DMS153 treated with DMSO at 0.1 percent for 48 hours (cell line): ENCODE data around the gene EXOC4.
"Not testable (repeated sequence)": the region's sequence is repeated elsewhere in the genome, so short reads cannot be mapped to it uniquely, and the experiment has no call there.

ENCODE experiments used
- DNase-seq: peaks from one replicate; lab custom pipeline; 2025; ENCODE audit not compliant: unreplicated experiment; lab: John Stamatoyannopoulos, UW

Gene EXOC4

DNA sequence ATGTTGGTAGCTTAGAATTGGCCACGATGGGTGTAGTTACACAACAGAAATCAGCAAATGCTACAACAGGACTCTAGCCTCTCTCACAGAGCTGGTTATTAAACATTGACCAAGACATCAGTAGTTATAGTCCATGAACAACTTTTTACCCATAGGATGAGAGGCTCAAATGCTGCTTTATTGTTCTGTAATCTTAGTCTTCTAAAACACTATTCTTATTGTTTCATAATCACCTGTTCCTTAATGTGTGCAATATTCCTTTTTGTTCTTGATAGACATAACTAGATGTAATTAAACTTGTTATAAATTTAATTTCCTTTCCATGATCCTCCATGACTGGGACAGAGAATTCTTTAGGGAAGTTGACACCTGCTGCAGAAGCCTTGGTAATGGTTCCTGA lies 356.9 kb downstream of the EXOC4 start:
- DNase-seq: no peak

DNA sequence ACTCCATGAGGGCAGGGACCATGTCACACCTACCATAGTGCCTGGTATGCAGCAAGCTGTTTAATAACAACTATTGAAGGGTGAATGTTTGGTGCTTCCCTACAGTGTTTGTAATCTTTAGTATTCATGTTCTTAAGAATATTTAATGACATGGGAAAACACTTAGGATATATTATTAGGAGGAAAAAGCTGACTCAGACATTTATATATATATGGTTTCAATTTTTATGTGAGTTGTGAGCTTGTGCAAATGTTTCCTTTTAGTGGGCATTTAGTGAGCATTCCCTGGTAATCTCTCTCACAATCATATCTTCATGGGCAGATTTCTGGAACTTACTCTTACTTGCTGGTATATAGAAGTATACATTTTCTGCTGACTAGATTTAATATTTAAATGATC lies 359.1 kb downstream of the EXOC4 start:
- no peak for DNase-seq

DNA sequence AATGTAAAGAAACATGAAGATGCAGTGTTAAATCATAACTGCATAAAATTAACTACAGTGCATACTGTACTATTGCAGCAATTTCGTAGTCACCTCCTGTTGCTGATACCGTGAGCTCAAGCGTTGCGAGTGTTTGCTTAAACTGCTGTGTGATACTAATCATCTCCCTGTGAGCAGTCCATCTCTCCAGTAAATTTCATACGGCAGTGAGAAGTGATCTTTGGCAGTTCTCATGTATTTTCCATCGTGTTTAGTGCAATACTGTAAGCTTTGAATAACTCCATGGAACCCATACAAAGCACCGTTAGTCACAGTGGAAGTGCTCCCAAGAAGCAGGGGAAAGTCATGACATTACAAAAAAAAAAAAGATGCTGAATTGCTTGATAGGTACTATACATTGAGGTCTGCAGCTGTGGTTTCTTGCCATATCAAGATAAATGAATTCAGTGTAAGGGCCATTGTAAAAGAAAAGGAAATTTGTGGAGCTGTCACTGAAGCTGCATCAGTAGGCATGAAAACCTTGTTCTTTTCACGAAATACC lies 360.4 kb downstream of the EXOC4 start:
- no peak for DNase-seq

DNA sequence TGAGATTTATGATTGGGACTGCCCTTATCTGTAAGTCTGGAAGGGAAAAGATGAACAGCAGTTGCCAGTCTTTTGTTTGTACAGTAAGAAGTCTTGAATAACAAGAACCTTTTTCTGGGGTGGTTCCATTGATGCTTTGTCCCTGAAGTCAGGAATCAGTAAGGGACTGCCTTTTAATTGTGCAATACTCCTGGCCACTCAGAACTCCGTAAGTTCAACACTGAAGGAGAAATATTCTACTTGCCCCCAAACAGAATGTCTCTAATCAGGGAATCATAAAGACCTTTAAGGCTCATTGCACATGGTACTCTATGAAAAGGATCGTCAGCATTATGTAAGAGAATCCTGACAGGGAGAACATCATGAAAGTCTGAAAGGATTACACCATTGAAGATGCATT lies 361.4 kb downstream of the EXOC4 start:
- no peak for DNase-seq

DNA sequence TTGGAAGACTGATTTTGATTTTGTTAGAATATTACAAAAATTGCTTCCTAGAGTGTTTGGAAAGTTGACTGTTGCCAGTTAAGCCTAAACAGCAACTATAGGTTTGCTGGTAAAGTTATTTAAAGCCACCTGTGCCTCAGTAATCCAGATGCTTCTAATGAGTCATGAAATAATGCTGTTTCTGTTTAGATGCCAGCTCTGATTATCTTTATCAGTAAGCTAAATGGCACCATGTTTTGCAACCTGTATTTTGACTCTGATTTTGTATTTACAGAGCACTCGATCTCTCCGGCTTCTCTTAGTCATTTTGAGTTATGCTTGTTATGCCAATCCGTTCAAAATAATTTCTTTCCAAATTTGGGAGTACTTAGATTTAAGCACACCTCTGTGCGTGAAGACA lies 366.1 kb downstream of the EXOC4 start:
- DNase-seq: no peak

DNA sequence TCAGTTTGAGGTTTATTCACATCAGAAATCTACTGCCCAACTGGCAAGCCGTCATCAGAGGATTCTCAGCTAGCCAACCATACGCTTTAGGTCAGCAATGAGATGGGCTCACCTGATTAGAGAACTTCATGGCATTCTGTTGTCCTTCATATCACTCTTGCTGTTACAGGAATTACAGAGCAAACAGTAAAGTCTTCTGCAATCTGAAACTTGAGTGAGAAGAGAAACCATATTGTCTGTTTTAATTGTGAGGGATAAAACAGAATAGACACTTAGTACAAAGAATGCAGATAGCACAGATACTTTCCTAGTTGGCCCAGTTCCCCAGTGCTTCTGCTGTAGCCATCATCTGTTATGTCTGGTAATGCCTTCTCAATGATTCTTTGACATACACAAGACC lies 366.6 kb downstream of the EXOC4 start:
- no peak for DNase-seq

DNA sequence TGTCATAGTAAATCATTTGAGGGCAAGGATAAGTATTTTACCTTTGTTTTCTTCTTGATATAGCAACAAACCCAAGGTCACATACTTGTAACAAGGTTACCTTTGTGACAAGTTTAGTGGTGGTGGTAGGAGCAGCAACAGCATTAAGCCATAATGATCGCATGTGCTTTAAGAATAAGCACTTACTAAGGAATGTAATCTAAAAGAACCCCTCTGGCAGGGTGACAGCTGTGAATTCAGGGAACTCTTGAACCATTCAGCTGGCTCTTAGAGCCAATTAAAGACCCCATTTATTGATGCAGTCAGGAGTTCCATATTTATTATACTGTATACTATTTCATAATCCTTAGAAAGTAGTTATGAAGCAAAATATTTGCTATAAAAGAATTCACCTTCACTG lies 370.8 kb downstream of the EXOC4 start:
- no peak for DNase-seq

DNA sequence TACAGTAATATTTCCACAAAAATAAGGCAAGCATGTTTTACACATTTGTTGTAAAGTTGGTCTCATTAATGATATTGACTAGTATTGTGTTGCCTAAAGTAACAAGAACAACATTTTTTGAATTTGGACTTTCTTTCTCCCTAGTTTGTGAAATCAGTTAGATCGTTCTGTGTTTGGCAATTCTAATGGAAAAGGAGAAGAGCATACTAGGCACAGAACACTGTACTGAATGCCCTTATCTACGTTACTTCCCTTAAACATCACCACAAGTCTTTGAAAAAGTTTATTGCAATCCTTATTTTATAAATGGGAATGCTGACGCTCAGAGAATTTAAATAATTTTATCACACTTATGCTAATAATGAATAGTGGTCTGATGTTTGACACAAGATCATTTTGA lies 372.2 kb downstream of the EXOC4 start:
- no peak for DNase-seq

DNA sequence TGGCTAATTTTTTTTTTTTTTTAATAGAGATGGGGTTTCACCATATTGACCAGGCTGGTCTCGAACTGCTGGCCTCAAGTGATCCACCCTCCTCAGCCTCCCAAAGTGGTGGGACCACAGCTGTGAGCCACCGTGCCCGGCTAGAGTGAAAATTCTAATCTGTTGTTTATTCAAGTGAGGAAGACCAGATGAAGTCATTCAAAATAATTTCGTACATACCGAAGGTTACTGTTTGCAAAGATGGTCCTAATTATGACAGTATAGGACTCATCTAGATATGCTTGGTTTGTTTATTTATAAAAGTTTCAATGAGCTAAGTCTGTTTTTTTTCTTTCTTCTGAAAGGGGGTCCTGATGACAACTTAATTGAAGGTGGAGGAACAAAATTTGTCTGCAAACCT lies 376.8 kb downstream of the EXOC4 start:
- DNase-seq: no peak

DNA sequence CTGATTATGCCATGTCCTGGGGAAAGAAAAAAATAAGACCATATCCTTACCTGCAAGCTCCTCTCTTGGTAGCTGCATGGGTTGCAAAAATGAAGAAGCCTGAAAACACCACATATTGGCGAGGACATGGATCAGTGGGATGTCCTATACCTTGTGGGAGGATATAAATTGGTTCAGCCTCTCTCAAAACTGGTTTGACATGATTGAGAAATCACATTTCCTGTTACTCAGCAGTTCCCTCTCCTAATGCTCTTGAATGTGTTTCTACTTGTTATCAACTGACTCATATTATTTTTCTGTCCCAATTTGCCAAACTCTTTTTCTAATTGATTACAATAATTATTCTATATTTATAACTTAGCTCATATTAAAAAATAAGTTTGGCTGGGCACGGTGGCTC lies 380.2 kb downstream of the EXOC4 start:
- no peak for DNase-seq

DNA sequence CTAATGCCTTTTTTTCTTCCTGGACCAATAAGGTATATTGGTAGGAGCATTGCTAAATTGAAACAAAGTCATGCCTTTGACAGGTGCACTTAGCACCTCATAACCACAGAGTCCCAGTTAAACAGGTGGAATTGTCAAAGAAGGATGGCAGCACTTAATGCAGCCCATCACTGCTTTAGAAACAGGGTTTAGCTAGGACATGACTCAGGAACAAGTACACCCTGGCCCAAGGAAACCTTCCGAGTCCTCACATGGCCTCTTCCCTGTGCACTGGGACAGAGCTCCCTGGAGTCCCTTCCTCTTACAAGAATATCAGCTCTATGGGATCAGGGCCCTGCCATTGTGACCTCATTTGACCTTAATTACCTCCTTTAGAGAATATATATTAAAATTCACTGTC lies 382.7 kb downstream of the EXOC4 start:
- DNase-seq: no peak

DNA sequence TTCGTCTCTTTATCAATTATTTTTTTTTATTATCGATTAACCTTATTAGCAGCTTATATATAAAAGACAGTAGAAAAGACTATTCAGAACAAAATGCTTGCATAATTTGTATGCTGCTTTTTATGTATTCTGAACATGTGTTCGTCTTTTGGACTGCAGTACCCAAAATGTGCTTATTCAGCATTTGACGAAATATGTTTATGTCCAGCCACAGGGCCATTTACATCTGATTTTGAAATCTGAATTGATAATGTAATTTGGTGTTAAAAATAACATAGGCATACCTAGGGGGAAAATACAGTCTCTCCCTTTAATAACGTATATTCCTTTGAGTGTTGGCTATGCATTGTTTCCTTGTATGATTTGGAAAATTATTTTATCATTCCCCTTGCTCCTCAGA lies 386.0 kb downstream of the EXOC4 start:
- DNase-seq: no peak

DNA sequence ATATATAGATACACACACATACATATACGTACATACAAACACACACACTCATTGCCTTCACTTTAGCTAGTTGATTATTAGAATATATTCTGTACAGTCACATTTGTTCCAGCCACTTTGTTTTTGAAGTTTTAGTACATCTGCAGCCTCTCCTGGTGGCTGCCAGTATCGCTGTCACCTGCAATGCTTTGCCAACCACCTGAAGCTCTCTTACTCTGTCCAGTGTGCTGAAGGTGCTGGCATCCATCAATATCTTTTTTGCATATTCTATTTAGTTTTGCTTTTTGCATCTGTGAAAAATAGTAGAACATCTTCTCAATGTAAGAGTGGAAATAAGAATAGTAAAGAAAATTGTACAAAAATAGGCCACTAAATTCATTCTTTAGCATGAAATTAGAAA lies 388.6 kb downstream of the EXOC4 start:
- DNase-seq: no peak

DNA sequence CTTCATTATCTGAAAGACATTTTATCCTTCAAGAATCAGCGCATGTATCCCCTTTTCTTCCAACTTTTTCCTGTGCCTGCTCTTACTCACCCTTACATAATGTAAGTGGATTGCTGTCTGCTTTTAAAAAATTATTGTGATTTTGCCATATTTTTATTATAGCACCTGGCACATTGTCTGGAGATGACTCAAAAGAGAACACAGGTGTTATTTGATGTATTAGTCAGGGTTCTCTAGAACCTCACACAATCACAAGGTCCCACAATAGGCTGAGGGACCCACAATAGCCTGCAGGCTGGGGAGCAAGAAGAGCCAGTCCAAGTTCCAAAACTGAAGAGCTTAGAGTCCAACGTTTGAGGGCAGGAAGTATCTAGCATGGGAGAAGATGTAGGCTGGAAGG lies 390.0 kb downstream of the EXOC4 start:
- no peak for DNase-seq

DNA sequence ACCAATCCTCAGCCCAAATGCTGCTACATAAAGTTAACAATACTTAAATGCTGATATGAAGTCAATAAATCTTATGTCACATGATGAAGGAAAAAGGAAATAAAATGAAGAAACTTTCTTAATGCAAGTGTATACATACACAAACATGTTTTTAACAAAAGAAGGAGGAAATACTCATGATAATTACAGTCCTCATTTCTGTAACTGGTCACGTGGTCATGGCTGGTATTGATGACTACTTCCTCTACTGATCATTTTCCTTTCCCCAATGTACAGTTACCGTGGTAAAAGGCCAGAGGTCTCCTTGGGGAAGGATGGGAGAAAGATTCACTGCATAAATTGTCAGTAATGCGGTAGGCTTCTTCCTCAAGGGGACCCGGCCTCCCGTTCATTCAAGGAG lies 390.8 kb downstream of the EXOC4 start:
- DNase-seq: not testable (repeated sequence)

DNA sequence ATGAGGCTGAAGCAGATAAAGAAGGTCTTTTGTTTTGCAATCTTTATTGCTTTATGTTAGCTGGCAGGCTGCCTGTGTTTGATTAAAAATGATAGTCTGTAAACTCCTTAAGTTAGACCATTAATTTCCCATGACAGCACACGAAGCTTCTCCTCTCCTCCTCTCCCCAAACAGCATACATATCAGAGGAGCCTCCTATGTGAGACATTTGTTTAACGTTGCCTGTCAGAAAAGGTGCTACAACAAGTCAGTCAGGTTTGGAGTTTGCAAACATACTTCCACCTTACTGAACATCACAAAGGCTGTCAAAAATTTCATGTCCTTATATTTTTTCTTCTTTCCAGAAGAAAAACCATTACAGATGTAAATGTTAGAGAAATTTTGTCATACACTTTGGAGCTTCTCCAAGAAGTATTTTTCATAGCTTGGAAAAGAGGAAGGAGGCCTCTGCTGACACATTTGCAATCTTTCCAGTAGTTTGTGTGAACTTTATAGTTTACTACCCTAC lies 393.1 kb downstream of the EXOC4 start:
- DNase-seq: no peak

DNA sequence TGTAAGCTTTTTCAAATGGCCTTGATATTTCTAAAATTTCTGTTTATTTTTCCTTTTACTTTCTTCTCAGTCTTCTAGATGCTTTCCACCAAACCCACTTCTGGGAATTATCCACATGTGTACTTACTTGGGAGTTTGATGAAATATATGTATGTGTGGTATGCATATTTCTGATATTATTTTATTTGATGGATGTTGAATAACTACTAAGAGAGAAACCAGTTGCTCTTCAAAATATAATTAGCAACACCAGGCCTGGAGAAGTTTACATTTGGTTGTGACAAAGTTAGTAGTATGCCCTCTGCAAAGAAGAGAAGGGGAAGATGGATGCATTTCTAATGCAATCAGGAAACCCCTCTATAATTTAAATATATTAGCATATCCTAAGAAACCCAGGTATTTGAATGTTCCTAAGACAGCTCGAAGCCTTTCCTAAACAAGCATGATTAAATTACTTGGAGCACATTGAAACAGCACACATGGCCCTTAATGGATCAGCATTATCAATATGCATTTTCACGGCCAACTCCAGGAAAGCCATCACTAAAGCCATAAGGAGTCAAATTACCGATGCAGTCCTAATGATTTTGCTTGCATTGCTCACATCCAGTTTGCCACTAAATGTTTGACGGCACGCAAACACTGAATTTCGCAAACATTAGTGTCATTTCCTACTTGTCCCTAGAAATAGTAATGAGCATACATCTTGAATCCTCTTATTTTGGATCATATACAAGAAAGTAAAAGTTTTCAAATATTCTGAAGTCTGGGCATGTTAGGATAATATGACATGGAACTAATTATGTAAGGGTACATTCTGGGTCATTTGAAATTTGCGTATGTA lies 393.8 kb downstream of the EXOC4 start:
- no peak for DNase-seq

DNA sequence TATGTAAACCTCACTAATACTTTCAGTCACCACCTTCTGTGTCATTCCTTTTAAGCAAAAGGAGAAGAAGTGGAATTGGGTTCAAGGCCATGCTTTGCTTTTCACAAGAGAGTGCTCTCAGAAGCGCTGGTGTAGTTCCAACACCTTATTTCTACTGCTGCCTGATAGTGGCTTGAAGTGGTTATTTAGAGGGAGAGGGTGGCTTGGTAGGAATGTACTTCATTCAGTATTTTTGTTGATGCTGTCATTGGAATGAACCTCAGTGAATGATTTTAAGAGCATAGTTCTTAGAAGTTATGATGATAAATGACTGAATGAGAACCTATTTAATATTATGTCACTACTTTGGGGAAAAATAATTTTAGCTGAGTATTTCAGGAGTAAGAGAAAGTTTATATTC lies 396.7 kb downstream of the EXOC4 start:
- no peak for DNase-seq

DNA sequence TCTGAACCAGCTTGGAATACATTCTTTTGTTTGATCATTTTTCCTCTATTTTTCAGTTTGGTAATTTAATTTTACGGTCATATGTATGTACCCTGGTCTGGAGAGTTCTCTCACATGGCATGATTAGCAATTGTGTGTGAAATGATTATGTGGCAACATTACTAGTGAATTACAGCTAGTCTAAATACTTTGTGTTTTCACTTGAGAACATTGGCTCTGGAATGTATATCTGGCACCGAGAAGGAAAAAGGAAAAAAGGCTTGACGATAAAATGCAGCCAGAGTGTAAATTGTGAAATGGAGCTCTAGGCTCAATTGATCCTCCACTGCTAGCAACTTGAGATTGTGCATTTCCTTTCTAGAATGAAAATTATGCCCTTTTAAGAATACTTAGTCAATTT lies 397.2 kb downstream of the EXOC4 start:
- DNase-seq: no peak

DNA sequence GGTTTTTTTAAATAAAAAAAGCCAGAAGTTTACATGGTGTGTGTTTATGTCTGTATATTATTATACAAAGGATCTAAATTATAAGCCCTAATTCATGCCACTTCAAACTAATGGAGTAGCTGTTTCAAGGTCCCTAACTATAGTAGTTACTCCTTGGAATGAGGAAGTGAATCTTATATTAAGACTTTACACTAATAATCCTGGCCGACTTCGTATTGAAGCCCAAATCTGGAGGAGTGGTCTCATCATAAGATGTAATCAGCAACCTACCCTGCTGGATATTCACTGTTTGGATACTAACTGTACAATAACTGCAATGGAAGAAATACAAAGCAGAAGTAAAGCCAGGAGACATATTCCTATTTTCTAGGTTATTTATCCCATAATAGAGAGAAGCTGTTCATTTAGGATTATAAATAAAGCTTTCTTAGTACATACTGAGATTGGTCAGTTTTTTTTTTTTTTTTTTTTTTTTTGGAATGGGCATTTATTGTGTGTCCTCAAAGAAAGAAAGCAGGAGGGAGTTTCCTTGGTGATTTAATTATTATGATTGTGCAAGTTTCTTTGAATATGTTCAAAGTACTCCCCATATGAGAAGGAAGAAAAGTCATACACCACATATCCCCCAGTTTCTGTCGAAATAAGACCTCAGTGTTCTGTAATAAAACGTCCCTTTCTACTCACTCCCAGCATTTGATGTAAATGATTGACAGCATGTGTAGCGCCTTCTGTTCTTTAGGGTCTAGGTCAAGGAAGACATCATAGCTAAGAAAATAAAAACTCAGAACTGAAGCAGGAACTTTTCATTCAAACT lies 397.8 kb downstream of the EXOC4 start:
- DNase-seq: no peak

DNA sequence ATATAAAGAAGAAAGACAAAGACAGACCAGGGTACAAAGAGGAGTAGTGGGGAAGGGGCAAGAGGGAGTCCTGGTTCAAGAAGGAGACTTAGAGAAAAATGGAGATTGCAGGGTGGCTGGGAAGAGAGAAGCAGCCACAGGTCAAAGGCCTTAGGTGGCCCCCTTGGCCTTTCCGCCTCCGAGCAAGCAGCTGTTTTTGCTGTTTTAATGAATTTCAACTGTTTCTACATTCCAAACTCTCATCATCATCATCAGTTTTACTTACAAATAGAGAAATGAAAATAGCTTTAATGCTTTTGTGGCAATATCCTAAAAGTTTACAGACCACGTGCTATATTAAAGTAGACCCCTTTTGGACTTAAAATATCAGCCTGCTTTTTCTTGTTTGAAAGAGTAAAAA lies 399.7 kb downstream of the EXOC4 start:
- no peak for DNase-seq

DNA sequence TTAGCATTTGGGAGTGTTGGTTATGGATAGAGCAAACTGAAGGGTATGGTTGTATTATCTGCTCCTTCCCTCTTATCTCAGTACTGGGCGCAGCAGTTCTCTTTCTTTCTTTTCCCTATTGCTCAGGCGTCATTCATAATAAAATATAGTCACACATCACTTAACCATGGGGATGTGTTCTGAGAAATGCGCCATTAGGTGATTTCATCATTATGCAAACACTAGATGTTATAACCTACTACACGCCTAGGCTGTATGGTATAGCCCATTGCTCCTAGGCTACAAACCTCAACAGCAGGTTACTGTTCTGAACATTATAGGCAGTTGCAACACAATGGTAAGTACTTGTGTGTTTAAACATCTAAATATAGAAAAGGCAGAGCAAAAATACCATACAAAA lies 401.7 kb downstream of the EXOC4 start:
- DNase-seq: no peak
